K562 (cell line): ENCODE data around the gene IREB2. TPM values are rescaled to one million over a fixed set of nuclear protein-coding genes. Genes with fewer than 3 reads are reported as not detected.
A peak's percentile ranks its signal among the peaks of the same experiment; 100 is the strongest.

ENCODE experiments used
- ATAC-seq: fragments of 200-7000 bp; cut with Tn5 transposase; 3 replicates; pipeline ENCODE4 v1.9.1; 2020; ENCODE audit warnings: moderate library complexity
- BruUV-seq: library from RNA; stranded (reverse); fragments of 400-500 nt; replicated peaks from 2 replicates; lab custom pipeline; 2021; lab: Mats Ljungman, UMichigan
- CTCF ChIA-PET: fragments of 300-600 bp; formaldehyde crosslinking; extraction: SDS; loops from one replicate; lab custom pipeline; 2021; ENCODE audit warnings: low intra/inter-chr PET ratio; lab: Yijun Ruan, JAX
- POLR2A ChIA-PET: fragments of 300-600, 350-650 bp; sonication (Branson Sonifier 250); formaldehyde crosslinking; extraction: SDS; loops from one replicate; lab custom pipeline; 2021; ENCODE audit warnings: antibody characterized with exemption, inconsistent platforms; lab: Yijun Ruan, JAX
- DNase-seq, 4 experiments: peaks; one replicate each; pipeline versions ENCODE4 v3.0.0 to v3.0.0-alpha.2; 2011 to 2018; ENCODE audit warnings: low spot score in 3 of 4, mixed read lengths in 3 of 4; ENCODE audit errors: extremely low read depth in 1 of 4
- FAIRE-seq: peaks from 2 replicates; lab custom pipeline; 2011; peaks lifted over from hg19 to GRCh38; lab: Jason Lieb, UNC
- H2AFZ ChIP-seq: 2 replicates; pipeline ENCODE4 v1.6.0; 2011; ENCODE audit warnings: low read depth, low read length, control low read depth, inconsistent platforms
- H3K27ac ChIP-seq: fragments of 200-600 bp; 3 replicates; pipeline ENCODE4 v1.8.0; 2011; ENCODE audit warnings: low read depth, mild to moderate bottlenecking, control low read depth, inconsistent platforms, low read length, moderate library complexity, mixed read lengths; ENCODE audit errors: extremely low read depth
- H3K27me3 ChIP-seq, 2 experiments: fragments of 300-600 bp in 1 of 2; 2 replicates in 1 of 2; 3 replicates in 1 of 2; pipeline versions ENCODE4 v1.6.0 to v1.8.0; 2011; ENCODE audit warnings: inconsistent platforms in 2 of 2, low read length in 2 of 2, mild to moderate bottlenecking in 1 of 2, mixed read lengths in 1 of 2, moderate library complexity in 1 of 2; ENCODE audit not compliant: control insufficient read depth in 2 of 2, insufficient read depth in 2 of 2
- H3K36me3 ChIP-seq: fragments of 300-600 bp; 3 replicates; pipeline ENCODE4 v1.8.0; 2011; ENCODE audit warnings: mild to moderate bottlenecking, low read length, inconsistent platforms; ENCODE audit not compliant: control insufficient read depth, insufficient read depth
- H3K4me1 ChIP-seq, 2 experiments: fragments of 200-600 bp in 1 of 2; replicated peaks in 1 of 2; 2 replicates in 1 of 2; 3 replicates in 1 of 2; pipeline versions ENCODE4 v1.5.1 to v1.8.0; 2011; ENCODE audit warnings: inconsistent platforms in 2 of 2, low read length in 2 of 2, mild to moderate bottlenecking in 1 of 2, mixed read lengths in 1 of 2, moderate library complexity in 1 of 2; ENCODE audit not compliant: control insufficient read depth in 2 of 2, insufficient read depth in 2 of 2
- H3K4me2 ChIP-seq: 2 replicates; pipeline ENCODE4 v1.6.1; 2011; ENCODE audit warnings: low read length, control low read depth, inconsistent platforms, mixed read lengths; ENCODE audit not compliant: insufficient read depth
- H3K4me3 ChIP-seq: fragments of 200-600 bp; sonication (generic), shearing (Covaris generic); 2 replicates; pipeline ENCODE4 v1.5.1; 2016; ENCODE audit warnings: control low read depth, inconsistent platforms
- H3K79me2 ChIP-seq: fragments of 200-600 bp; 3 replicates; pipeline ENCODE4 v1.8.0; 2011; ENCODE audit warnings: low read length, inconsistent platforms; ENCODE audit not compliant: control insufficient read depth, insufficient read depth
- H3K9ac ChIP-seq, 2 experiments: 2 replicates each; pipeline versions ENCODE4 v1.6.0 to v1.6.1; 2011; ENCODE audit warnings: low read depth in 2 of 2, low read length in 2 of 2, control low read depth in 1 of 2, inconsistent platforms in 1 of 2, mild to moderate bottlenecking in 1 of 2, mixed read lengths in 1 of 2; ENCODE audit not compliant: insufficient read depth in 1 of 2
- H3K9me1 ChIP-seq: one replicate; pipeline ENCODE4 v1.6.0; 2011; ENCODE audit warnings: inconsistent platforms, mild to moderate bottlenecking, low read length, moderate library complexity; ENCODE audit not compliant: control insufficient read depth, insufficient read depth
- H3K9me3 ChIP-seq: replicated peaks from 2 replicates; pipeline ENCODE4 v1.5.1; 2011; ENCODE audit warnings: low read depth, low read length, inconsistent platforms; ENCODE audit not compliant: control insufficient read depth, insufficient read depth
- H4K20me1 ChIP-seq: replicated peaks from 2 replicates; pipeline ENCODE4 v1.6.1; 2011; ENCODE audit warnings: low read length, inconsistent platforms, mixed read lengths; ENCODE audit not compliant: control insufficient read depth, insufficient read depth
- ARID1B ChIP-seq: fragments of 450-650 bp; IDR thresholded peaks from 2 replicates; pipeline ENCODE4 v1.6.1; 2016; ENCODE audit warnings: antibody characterized with exemption, mild to moderate bottlenecking, inconsistent platforms
- ATF3 ChIP-seq, 2 experiments: fragments of 450-650 bp in 1 of 2; sonication (generic) in 1 of 2; formaldehyde crosslinking in 1 of 2; IDR thresholded peaks in 1 of 2; conservative IDR thresholded peaks in 1 of 2; 2 replicates each; pipeline versions ENCODE4 v1.6.1 to v1.8.1; 2016 to 2023; ENCODE audit warnings: mild to moderate bottlenecking in 2 of 2, moderate library complexity in 2 of 2, inconsistent platforms in 1 of 2, missing genetic modification reagents in 1 of 2
- ATF7 ChIP-seq: fragments of 450-650 bp; IDR thresholded peaks from 2 replicates; pipeline ENCODE4 v1.7.1; 2014; ENCODE audit warnings: mild to moderate bottlenecking, moderate library complexity
- CSDE1 ChIP-seq, 2 experiments: fragments of 450-650 bp; IDR thresholded peaks; 2 replicates each; pipeline ENCODE4 v1.6.1; 2016; ENCODE audit warnings: mild to moderate bottlenecking in 1 of 2
- HDAC8 ChIP-seq: fragments of 450-650 bp; IDR thresholded peaks from 2 replicates; pipeline ENCODE4 v1.6.1; 2016; ENCODE audit warnings: mild to moderate bottlenecking, missing genetic modification characterization, moderate library complexity, missing compliant biosample characterization
- JUND ChIP-seq, 2 experiments: IDR thresholded peaks; 2 replicates in 1 of 2; 3 replicates in 1 of 2; pipeline ENCODE4 v1.6.1; 2011; ENCODE audit warnings: borderline replicate concordance in 2 of 2, low read depth in 2 of 2, low read length in 2 of 2, improper control_type of control experiment in 1 of 2, missing biosample characterization in 1 of 2, missing genetic modification characterization in 1 of 2, missing genetic modification reagents in 1 of 2
- KAT8 ChIP-seq: fragments of 450-650 bp; IDR thresholded peaks from 2 replicates; pipeline ENCODE4 v1.6.1; 2016; ENCODE audit warnings: low read depth, mild to moderate bottlenecking
- KDM1A ChIP-seq, 2 experiments: fragments of 450-650 bp; IDR thresholded peaks; 2 replicates each; pipeline ENCODE4 v1.6.1; 2016; ENCODE audit warnings: mild to moderate bottlenecking in 2 of 2
- L3MBTL2 ChIP-seq: fragments of 450-650 bp; IDR thresholded peaks from 2 replicates; pipeline ENCODE4 v1.6.1; 2016; ENCODE audit warnings: mild to moderate bottlenecking, moderate library complexity
- MEF2D ChIP-seq: conservative IDR thresholded peaks from 2 replicates; pipeline ENCODE4 v1.6.1; 2016; ENCODE audit warnings: low read depth, missing genetic modification characterization, missing compliant biosample characterization
- MLX ChIP-seq, 2 experiments: fragments of 450-650 bp in 1 of 2; sonication (generic) in 1 of 2; formaldehyde crosslinking; conservative IDR thresholded peaks; 2 replicates each; pipeline versions ENCODE4 v1.4.0 to v1.8.1; 2020 to 2022; ENCODE audit warnings: mild to moderate bottlenecking in 1 of 2, missing genetic modification reagents in 1 of 2
- NCOR1 ChIP-seq: fragments of 450-650 bp; IDR thresholded peaks from 2 replicates; pipeline ENCODE4 v1.6.1; 2016; ENCODE audit warnings: mild to moderate bottlenecking, moderate library complexity
- NELFE ChIP-seq: IDR thresholded peaks from 2 replicates; pipeline ENCODE4 v1.6.1; 2011; ENCODE audit warnings: mild to moderate bottlenecking; ENCODE audit not compliant: insufficient read depth, insufficient read length
- NFIX ChIP-seq: fragments of 250-450 bp; sonication (Bioruptor Pico); IDR thresholded peaks from 2 replicates; pipeline ENCODE4 v1.4.0; 2020; ENCODE audit warnings: low read depth, mild to moderate bottlenecking, moderate library complexity
- SMARCB1 ChIP-seq: IDR thresholded peaks from 2 replicates; pipeline ENCODE4 v1.6.1; 2011; ENCODE audit warnings: improper control_type of control experiment, low read depth; ENCODE audit not compliant: insufficient read length
- SMARCE1 ChIP-seq: fragments of 450-650 bp; IDR thresholded peaks from 2 replicates; pipeline ENCODE4 v1.7.1; 2016; ENCODE audit warnings: mild to moderate bottlenecking
- TAF9B ChIP-seq: fragments of 450-650 bp; IDR thresholded peaks from 2 replicates; pipeline ENCODE4 v1.6.1; 2018; ENCODE audit warnings: mild to moderate bottlenecking; ENCODE audit not compliant: partially characterized antibody
- TAL1 ChIP-seq: fragments of 450-650 bp; IDR thresholded peaks from 2 replicates; pipeline ENCODE4 v1.6.1; 2016; ENCODE audit warnings: mild to moderate bottlenecking
- TCF7L2 ChIP-seq: fragments of 150-350 bp; IDR thresholded peaks from 2 replicates; pipeline ENCODE4 v1.6.1; 2016; ENCODE audit warnings: low read depth, mild to moderate bottlenecking, low read length, moderate library complexity
- TFAM ChIP-seq: fragments of 250-450 bp; sonication (Bioruptor Pico); conservative IDR thresholded peaks from 2 replicates; pipeline ENCODE4 v1.5.0; 2021; ENCODE audit warnings: mild to moderate bottlenecking, moderate library complexity
- ZFP30 ChIP-seq: fragments of 250-450 bp; sonication (Bioruptor Pico); IDR thresholded peaks from 2 replicates; pipeline ENCODE4 v1.8.0; 2022; ENCODE audit warnings: moderate library complexity, mild to moderate bottlenecking, inconsistent platforms, borderline replicate concordance
- ZNF507 ChIP-seq: conservative IDR thresholded peaks from 2 replicates; pipeline ENCODE4 v1.6.1; 2017; ENCODE audit warnings: missing genetic modification characterization, missing compliant biosample characterization
- ZNF57 ChIP-seq: fragments of 450-650 bp; formaldehyde crosslinking; IDR thresholded peaks from 2 replicates; pipeline ENCODE4 v1.4.0; 2020; ENCODE audit warnings: mild to moderate bottlenecking, moderate library complexity
- ZNF717 ChIP-seq: fragments of 250-450 bp; sonication (Bioruptor Pico); IDR thresholded peaks from 2 replicates; pipeline ENCODE4 v1.5.0; 2021
- ZNF778 ChIP-seq: fragments of 450-650 bp; formaldehyde crosslinking; IDR thresholded peaks from 2 replicates; pipeline ENCODE4 v1.4.0; 2020; ENCODE audit warnings: mild to moderate bottlenecking, moderate library complexity
- WGBS: fragments of 100-300 bp; shearing (Covaris generic); methylation state at CpG from one replicate; pipeline ENCODE4 v1.1.6; 2016; ENCODE audit warnings: low coverage, mixed read lengths; ENCODE audit not compliant: insufficient coverage; ENCODE audit errors: missing lambda C conversion rate; 5-methylcytosine and 5-hydroxymethylcytosine counted together
- in situ Hi-C: fragments of 300-500 bp; cut with MboI; formaldehyde crosslinking; loops from 4 replicates; pipeline ENCODE4 v1.15.0; 2018; ENCODE audit warnings: inconsistent platforms, mixed read lengths
- intact Hi-C: fragments of 100-400 bp; cut with micrococcal nuclease; formaldehyde crosslinking; loops from 2 replicates; pipeline ENCODE4 v1.14.2; 2022
- polyA plus RNA-seq, 8 experiments: library from polyadenylated mRNA; depleted of rRNA in 4 of 8; stranded (reverse) in 5 of 8; unstranded in 3 of 8; fragments of >200 nt; fragmentation: Nextera tagmentation in 2 of 8; fragmentation: Illumina TruSeq in 1 of 8; extraction: Ambion mirVana in 2 of 8; extraction: Trizol in 1 of 8; gene quantifications; 2 replicates each; pipeline versions ENCODE4 v1.2.1 to v1.2.3, GENCODE V29; 2011 to 2014; ENCODE audit warnings: inconsistent platforms in 1 of 8, missing spikeins in 1 of 8
- total RNA-seq, 7 experiments: library from RNA; depleted of rRNA in 6 of 7; stranded (reverse); fragments of >200 nt in 6 of 7; fragmentation: Illumina TruSeq in 2 of 7; extraction: Trizol in 2 of 7; gene quantifications; 2 replicates each; pipeline versions ENCODE4 v1.2.1 to v1.2.3, GENCODE V29; 2011 to 2021; ENCODE audit warnings: low replicate concordance in 1 of 7

Gene IREB2
- total and polyA plus RNA-seq, 9 of the 15 experiments (the other 6 are each of a cell fraction or from before 2014, with no cell fraction given), result 16.8 to 61.7 (median 34.0) TPM

- CTCF ChIA-PET, result no interaction called here
- in situ Hi-C loops, result no loop called here
- H3K4me2 ChIP-seq, result no peak overlapping the region
- DNase-seq (no peak), FAIRE-seq (peak; percentile 51), ATAC-seq (no peak)
- no peak overlapping the region for H3K27ac ChIP-seq
- POLR2A ChIA-PET, result interaction anchor here (0.6 to 1.4 kb wide), 3 partner anchors 12 to 65 kb away, joined by 3 to 5 read pairs (median 3); no protein-coding TSS in a partner anchor
- H3K79me2 ChIP-seq, result peaks cover 10% of the 10 kb centered on the region
- H3K4me1 ChIP-seq, result peaks cover 0 to 3% of the 10 kb centered on the region in 2 experiments; a peak in 2 of 5 replicates
- BruUV-seq, result no TSS peak
- no peaks in the 10 kb centered on the region for H3K36me3 ChIP-seq
- H3K9ac ChIP-seq, result no peak overlapping the region
- no peak overlapping the region for H3K4me3 ChIP-seq
- no peak overlapping the region for H2AFZ ChIP-seq
- 75% methylated on average over 1 of the region's 1 CpG for WGBS
- H3K27me3 ChIP-seq, result no peaks in the 10 kb centered on the region
- intact Hi-C loops, result no loop called here
- H3K9me3 ChIP-seq, result no peaks in the 10 kb centered on the region
- H4K20me1 ChIP-seq, result no peaks in the 10 kb centered on the region
- no peaks in the 10 kb centered on the region for H3K9me1 ChIP-seq
- TF ChIP-seq HDAC8 (tag) (no peak), L3MBTL2 (no peak), ZFP30 (CRISPR knock-in tag) (no peak), CSDE1 (IDR thresholded peaks at IDR 0.05) (no peak), ZNF507 (tag) (no peak), MLX (CRISPR knock-in tag; conservative IDR thresholded peaks at IDR 0.05) (no peak), TFAM (CRISPR knock-in tag) (no peak), NELFE (no peak), ATF7 (peak; percentile 33; the same call in 1 of the 2 replicates), JUND (IDR thresholded peaks at IDR 0.05; ENCODE audit: borderline replicate concordance, low read depth, low read length) (peak; percentile 67; the same call in 1 of the 2 replicates), JUND (tag; IDR thresholded peaks at IDR 0.05; ENCODE audit: borderline replicate concordance, low read depth, low read length) (peak; percentile 72; the same call in 2 of the 3 replicates), TCF7L2 (no peak), ZNF57 (no peak), KAT8 (no peak), ATF3 (IDR thresholded peaks at IDR 0.05) (peak; percentile 62), ATF3 (CRISPR knock-in tag; conservative IDR thresholded peaks at IDR 0.05) (no peak), KDM1A (IDR thresholded peaks at IDR 0.05) (no peak), TAF9B (no peak), ZNF778 (CRISPR knock-in tag) (no peak), NCOR1 (no peak), TAL1 (no peak), ZNF717 (CRISPR knock-in tag) (no peak), NFIX (CRISPR knock-in tag) (no peak), SMARCE1 (0 out of 2 replicates have a peak, but pooled peaks have one; percentile 34), SMARCB1 (no peak), MEF2D (no peak), ARID1B (peak; percentile 29; the same call in 1 of the 2 replicates)
These were observed 98.1 kb downstream of the IREB2 start for GRCh38 chr15:78536134-78536533.
